Fibroblast of the aortic adventitia (primary cell): ENCODE data around the gene FFAR4. TPM values are rescaled to one million over a fixed set of nuclear protein-coding genes. Genes with fewer than 3 reads are reported as not detected.

Experiments used
- DNase-seq: peaks from one replicate; pipeline ENCODE4 v3.0.0-alpha.2; 2010; ENCODE audit warnings: low read depth
- H3K4me3 ChIP-seq: 2 replicates; pipeline ENCODE4 v1.5.1; 2011; ENCODE audit warnings: low read depth, mild to moderate bottlenecking, control low read depth, low read length, moderate library complexity
- total RNA-seq: library from RNA; depleted of rRNA; stranded (reverse); fragments of >200 nt; gene quantifications from 2 replicates; pipeline ENCODE4 v1.2.3, GENCODE V29; 2012; ENCODE audit warnings: low replicate concordance
- TF ChIP-seq, protein P1 (sequence below): IDR thresholded peaks from 2 replicates; pipeline ENCODE4 v1.5.1; 2011; ENCODE audit warnings: mild to moderate bottlenecking, low read length, control low read depth, inconsistent platforms; ENCODE audit not compliant: insufficient read depth

The FFAR4 gene
- total RNA-seq, 1 donor: not detected

DNA sequence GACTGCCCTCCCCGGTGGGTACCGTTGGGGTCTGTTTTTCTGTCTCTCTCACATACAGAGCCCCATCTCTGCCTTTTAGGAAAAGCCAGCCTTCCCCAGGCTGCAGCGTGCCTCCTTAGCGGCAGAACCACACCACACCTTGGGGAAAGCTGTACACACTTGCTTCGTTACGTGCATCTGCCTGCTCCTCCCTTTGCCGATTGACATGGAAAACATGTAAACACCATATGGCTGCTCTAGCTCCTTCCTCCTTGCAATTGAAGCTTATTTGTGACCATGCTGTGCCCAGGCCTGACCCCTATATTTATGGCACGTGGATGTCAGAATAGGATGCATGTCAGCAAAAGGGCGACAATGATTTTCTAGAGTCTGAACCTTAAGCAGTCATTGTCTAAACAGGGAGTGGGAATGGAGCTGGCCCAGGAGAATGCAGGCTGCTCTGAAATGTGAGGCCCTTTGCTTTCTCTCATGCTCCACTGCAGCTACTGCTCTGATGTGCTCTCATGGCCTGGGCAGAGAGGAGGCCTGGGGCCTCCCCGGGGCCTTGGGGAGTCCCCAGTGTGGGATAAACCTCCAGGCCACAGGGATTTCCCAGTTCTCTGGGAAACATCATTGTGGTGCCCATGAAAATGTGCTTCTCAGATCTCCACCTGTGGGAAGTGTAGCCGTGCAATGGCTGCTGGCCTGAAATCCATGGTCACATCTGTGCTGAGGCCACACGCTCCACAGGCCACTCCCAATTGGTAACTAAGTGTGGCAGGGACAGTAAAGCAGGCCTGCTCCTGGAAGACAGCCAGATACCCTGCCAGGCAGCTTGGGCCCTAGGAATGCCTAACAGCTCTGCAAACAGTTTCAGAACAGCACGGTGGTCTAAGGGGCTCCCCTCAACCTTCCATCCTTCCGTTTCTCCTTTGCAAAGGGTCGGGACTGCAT, 64.4 kb downstream of the FFAR4 start:
- no peak overlapping the region for H3K4me3 ChIP-seq
- DNase-seq: no peak
- TF ChIP-seq, protein P1, sequence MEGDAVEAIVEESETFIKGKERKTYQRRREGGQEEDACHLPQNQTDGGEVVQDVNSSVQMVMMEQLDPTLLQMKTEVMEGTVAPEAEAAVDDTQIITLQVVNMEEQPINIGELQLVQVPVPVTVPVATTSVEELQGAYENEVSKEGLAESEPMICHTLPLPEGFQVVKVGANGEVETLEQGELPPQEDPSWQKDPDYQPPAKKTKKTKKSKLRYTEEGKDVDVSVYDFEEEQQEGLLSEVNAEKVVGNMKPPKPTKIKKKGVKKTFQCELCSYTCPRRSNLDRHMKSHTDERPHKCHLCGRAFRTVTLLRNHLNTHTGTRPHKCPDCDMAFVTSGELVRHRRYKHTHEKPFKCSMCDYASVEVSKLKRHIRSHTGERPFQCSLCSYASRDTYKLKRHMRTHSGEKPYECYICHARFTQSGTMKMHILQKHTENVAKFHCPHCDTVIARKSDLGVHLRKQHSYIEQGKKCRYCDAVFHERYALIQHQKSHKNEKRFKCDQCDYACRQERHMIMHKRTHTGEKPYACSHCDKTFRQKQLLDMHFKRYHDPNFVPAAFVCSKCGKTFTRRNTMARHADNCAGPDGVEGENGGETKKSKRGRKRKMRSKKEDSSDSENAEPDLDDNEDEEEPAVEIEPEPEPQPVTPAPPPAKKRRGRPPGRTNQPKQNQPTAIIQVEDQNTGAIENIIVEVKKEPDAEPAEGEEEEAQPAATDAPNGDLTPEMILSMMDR: no peak

Other genes starting within 250 kb of the FFAR4 start
- 381 and 408 TPM in 2 replicates for gene MYOF, start 84.3 kb upstream of the FFAR4 start, total RNA-seq
- 2.7 and 36.9 TPM in 2 replicates for gene CEP55, start 70.1 kb upstream of the FFAR4 start, total RNA-seq
- 1.9 and 2.5 TPM in 2 replicates for gene RBP4, start 34.6 kb downstream of the FFAR4 start, total RNA-seq
- gene PDE6C, start 45.9 kb downstream of the FFAR4 start, total RNA-seq: not detected in 2 replicates
- gene FRA10AC1, start 135.9 kb downstream of the FFAR4 start, total RNA-seq: 9.6 and 11.3 TPM in 2 replicates
- 0.16 and 0.18 TPM in 2 replicates for gene LGI1, start 191.3 kb downstream of the FFAR4 start, total RNA-seq